SK-N-SH (cell line): ENCODE data around the gene CDC25A. TPM values are rescaled to one million over a fixed set of nuclear protein-coding genes. Genes with fewer than 3 reads are reported as not detected.

ENCODE experiments used
- CTCF ChIA-PET: fragments of 300-600, 350-600 bp; formaldehyde crosslinking; extraction: SDS; loops from one replicate; lab custom pipeline; 2021; lab: Yijun Ruan, JAX
- POLR2A ChIA-PET: fragments of 350-600 bp; sonication (Branson Sonifier 250); formaldehyde crosslinking; extraction: SDS; loops from one replicate; lab custom pipeline; 2020; ENCODE audit warnings: antibody characterized with exemption, inconsistent platforms; lab: Yijun Ruan, JAX
- DNase-seq: peaks from one replicate; pipeline ENCODE4 v3.0.0; 2012
- H2AFZ ChIP-seq: fragments of 200-600 bp; sonication (generic); 2 replicates; pipeline ENCODE4 v1.8.1; 2016; ENCODE audit warnings: antibody characterized with exemption, mild to moderate bottlenecking, low read depth
- H3F3A ChIP-seq: fragments of 200-600 bp; sonication (generic); replicated peaks from 2 replicates; pipeline ENCODE3; 2016; ENCODE audit warnings: antibody characterized with exemption, mild to moderate bottlenecking; ENCODE audit not compliant: insufficient read depth
- H3K27ac ChIP-seq, 2 experiments: fragments of 200-500 bp in 1 of 2; fragments of 200-600 bp in 1 of 2; sonication (Bioruptor generic) in 1 of 2; sonication (generic), shearing (Covaris generic) in 1 of 2; 2 replicates each; pipeline versions ENCODE4 v1.5.1 to v1.6.1; 2014 to 2016; ENCODE audit warnings: low read depth in 2 of 2, inconsistent platforms in 1 of 2, low read length in 1 of 2, mild to moderate bottlenecking in 1 of 2, mixed read lengths in 1 of 2
- H3K27me3 ChIP-seq: fragments of 200-600 bp; sonication (generic), shearing (Covaris generic); 2 replicates; pipeline ENCODE4 v1.6.1; 2016; ENCODE audit warnings: mixed run types; ENCODE audit not compliant: insufficient read depth
- H3K36me3 ChIP-seq, 2 experiments: fragments of 200-500 bp in 1 of 2; fragments of 200-600 bp in 1 of 2; sonication (Bioruptor generic) in 1 of 2; sonication (generic) in 1 of 2; replicated peaks in 1 of 2; 2 replicates each; pipeline versions ENCODE3 to v1.5.1; 2014 to 2016; ENCODE audit warnings: low read length in 1 of 2, mild to moderate bottlenecking in 1 of 2; ENCODE audit not compliant: insufficient read depth in 2 of 2, control insufficient read depth in 1 of 2
- H3K4me1 ChIP-seq, 2 experiments: fragments of 200-500 bp in 1 of 2; fragments of 200-600 bp in 1 of 2; sonication (Bioruptor generic) in 1 of 2; sonication (generic), shearing (Covaris generic) in 1 of 2; 2 replicates each; pipeline versions ENCODE4 v1.5.1 to v1.6.1; 2014 to 2016; ENCODE audit warnings: low read depth in 1 of 2, low read length in 1 of 2, mixed run types in 1 of 2; ENCODE audit not compliant: insufficient read depth in 2 of 2, control insufficient read depth in 1 of 2
- H3K4me2 ChIP-seq: fragments of 200-600 bp; sonication (generic), shearing (Covaris generic); 2 replicates; pipeline ENCODE4 v1.6.1; 2017; ENCODE audit warnings: mixed run types
- H3K4me3 ChIP-seq, 2 experiments: fragments of 200-500 bp in 1 of 2; fragments of 200-600 bp in 1 of 2; sonication (Bioruptor generic) in 1 of 2; sonication (generic), shearing (Covaris generic) in 1 of 2; 2 replicates each; pipeline versions ENCODE4 v1.5.1 to v1.8.1; 2014 to 2016; ENCODE audit warnings: low read depth in 2 of 2, inconsistent platforms in 1 of 2, low read length in 1 of 2, mild to moderate bottlenecking in 1 of 2, mixed read lengths in 1 of 2, moderate library complexity in 1 of 2
- H3K79me2 ChIP-seq: fragments of 200-600 bp; sonication (generic); 2 replicates; pipeline ENCODE4 v1.8.1; 2017; ENCODE audit warnings: mild to moderate bottlenecking; ENCODE audit not compliant: insufficient read depth
- H3K9ac ChIP-seq: fragments of 200-600 bp; sonication (generic); 2 replicates; pipeline ENCODE4 v1.6.1; 2017; ENCODE audit warnings: mixed run types
- H3K9me2 ChIP-seq: fragments of 200-600 bp; sonication (generic); 2 replicates; pipeline ENCODE4 v1.6.1; 2017; ENCODE audit warnings: mixed run types
- H3K9me3 ChIP-seq: fragments of 200-600 bp; sonication (generic); 2 replicates; pipeline ENCODE4 v1.6.1; 2017; ENCODE audit warnings: mixed run types, mild to moderate bottlenecking, moderate library complexity
- H4K20me1 ChIP-seq: fragments of 200-600 bp; sonication (generic); 2 replicates; pipeline ENCODE4 v1.6.1; 2017; ENCODE audit warnings: mild to moderate bottlenecking, mixed run types; ENCODE audit not compliant: insufficient read depth
- CHD2 ChIP-seq: fragments of 150-350 bp; IDR thresholded peaks from 2 replicates; pipeline ENCODE4 v1.6.1; 2018; ENCODE audit warnings: low read length; ENCODE audit not compliant: partially characterized antibody
- ELF1 ChIP-seq: IDR thresholded peaks from 2 replicates; pipeline ENCODE4 v1.4.0; 2012
- FOSL2 ChIP-seq: IDR thresholded peaks from 2 replicates; pipeline ENCODE4 v1.4.0; 2012; ENCODE audit warnings: low read depth, mild to moderate bottlenecking, moderate library complexity, borderline replicate concordance
- FOXJ3 ChIP-seq: sonication (generic); formaldehyde crosslinking; IDR thresholded peaks from 2 replicates; pipeline ENCODE4 v1.5.1; 2020; ENCODE audit warnings: mild to moderate bottlenecking, missing genetic modification reagents
- IRF3 ChIP-seq: fragments of 150-350 bp; IDR thresholded peaks from 2 replicates; pipeline ENCODE4 v1.6.1; 2016; ENCODE audit warnings: mild to moderate bottlenecking, low read depth, low read length
- MAX ChIP-seq: IDR thresholded peaks from 2 replicates; pipeline ENCODE4 v1.4.0; 2012; ENCODE audit warnings: low read depth
- NFIC ChIP-seq: IDR thresholded peaks from 2 replicates; pipeline ENCODE4 v1.4.0; 2012; ENCODE audit warnings: borderline replicate concordance
- PBX3 ChIP-seq: IDR thresholded peaks from 2 replicates; pipeline ENCODE4; 2012
- POLR2AphosphoS5 ChIP-seq: IDR thresholded peaks from 2 replicates; pipeline ENCODE4 v1.6.1; 2012; ENCODE audit warnings: low read depth, low read length
- RAD21 ChIP-seq: IDR thresholded peaks from 2 replicates; pipeline ENCODE4 v1.6.1; 2012; ENCODE audit warnings: mild to moderate bottlenecking, low read length
- RXRA ChIP-seq: IDR thresholded peaks from 2 replicates; pipeline ENCODE4 v1.4.0; 2012; ENCODE audit warnings: low read depth, mild to moderate bottlenecking, borderline replicate concordance
- SIN3A ChIP-seq: IDR thresholded peaks from 2 replicates; pipeline ENCODE4 v1.6.1; 2012; ENCODE audit warnings: low read depth, mild to moderate bottlenecking, low read length, moderate library complexity, borderline replicate concordance
- SMC3 ChIP-seq: IDR thresholded peaks from 2 replicates; pipeline ENCODE4 v1.6.1; 2012; ENCODE audit warnings: low read depth, low read length, improper control_type of control experiment
- TAF1 ChIP-seq: IDR thresholded peaks from 2 replicates; pipeline ENCODE4 v1.6.1; 2012; ENCODE audit warnings: low read depth, mild to moderate bottlenecking, low read length, moderate library complexity, borderline replicate concordance
- TCF12 ChIP-seq: IDR thresholded peaks from 2 replicates; pipeline ENCODE4 v1.4.0; 2012
- TEAD4 ChIP-seq: IDR thresholded peaks from 2 replicates; pipeline ENCODE4 v1.4.0; 2012; ENCODE audit warnings: mild to moderate bottlenecking, borderline replicate concordance; ENCODE audit not compliant: insufficient read depth
- USF2 ChIP-seq: fragments of 150-350 bp; IDR thresholded peaks from 2 replicates; pipeline ENCODE4 v1.6.1; 2017; ENCODE audit warnings: antibody characterized with exemption, low read length, low read depth, borderline replicate concordance
- YY1 ChIP-seq: IDR thresholded peaks from 2 replicates; pipeline ENCODE4 v1.4.0; 2012; ENCODE audit warnings: low read depth, mild to moderate bottlenecking
- WGBS: methylation state at CpG from one replicate; pipeline ENCODE4 v1.1.6; 2017; ENCODE audit warnings: low lambda C conversion rate; 5-methylcytosine and 5-hydroxymethylcytosine counted together
- polyA plus RNA-seq, 3 experiments: library from polyadenylated mRNA; depleted of rRNA; stranded (reverse); fragments of >200 nt; gene quantifications; 2 replicates each; pipeline ENCODE4 v1.2.3, GENCODE V29; 2012
- TF ChIP-seq, protein P1 (sequence below): IDR thresholded peaks from 2 replicates; pipeline ENCODE4 v1.6.1; 2012; ENCODE audit warnings: mild to moderate bottlenecking, low read depth, low read length, moderate library complexity
- TF ChIP-seq, protein P2 (sequence below): IDR thresholded peaks from 2 replicates; pipeline ENCODE4 v1.4.0; 2012; ENCODE audit warnings: low read depth, borderline replicate concordance

The CDC25A gene
- polyA plus RNA-seq, 1 of the 3 experiments (the other 2 are of a cell fraction), result 3.3 TPM

DNA sequence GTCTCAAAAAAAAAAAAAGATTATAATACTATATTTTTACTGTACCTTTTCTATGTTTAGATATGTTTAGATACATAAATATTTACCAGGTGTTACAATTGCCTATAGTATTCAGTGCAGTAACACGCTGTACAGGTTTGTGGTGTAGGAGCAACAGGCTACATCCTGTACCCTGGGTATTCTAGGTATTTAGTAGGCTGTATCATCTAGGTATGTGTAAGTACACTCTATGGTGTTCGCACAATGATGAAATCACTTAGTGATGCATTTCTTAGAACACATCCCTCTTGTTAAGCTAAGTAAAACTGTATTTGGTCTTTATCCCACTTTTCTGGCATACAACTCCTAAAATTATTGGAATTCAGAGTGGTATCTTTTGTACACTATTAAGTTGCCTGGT lies 77.8 kb downstream of the CDC25A start:
- Histone ChIP-seq H4K20me1 (no peaks in the 10 kb centered on the region), H3F3A (no peaks in the 10 kb centered on the region), H2AFZ (no peak overlapping the region), H3K36me3 (no peaks in the 10 kb centered on the region)
- DNase-seq, result no peak
- TF ChIP-seq, protein P1, sequence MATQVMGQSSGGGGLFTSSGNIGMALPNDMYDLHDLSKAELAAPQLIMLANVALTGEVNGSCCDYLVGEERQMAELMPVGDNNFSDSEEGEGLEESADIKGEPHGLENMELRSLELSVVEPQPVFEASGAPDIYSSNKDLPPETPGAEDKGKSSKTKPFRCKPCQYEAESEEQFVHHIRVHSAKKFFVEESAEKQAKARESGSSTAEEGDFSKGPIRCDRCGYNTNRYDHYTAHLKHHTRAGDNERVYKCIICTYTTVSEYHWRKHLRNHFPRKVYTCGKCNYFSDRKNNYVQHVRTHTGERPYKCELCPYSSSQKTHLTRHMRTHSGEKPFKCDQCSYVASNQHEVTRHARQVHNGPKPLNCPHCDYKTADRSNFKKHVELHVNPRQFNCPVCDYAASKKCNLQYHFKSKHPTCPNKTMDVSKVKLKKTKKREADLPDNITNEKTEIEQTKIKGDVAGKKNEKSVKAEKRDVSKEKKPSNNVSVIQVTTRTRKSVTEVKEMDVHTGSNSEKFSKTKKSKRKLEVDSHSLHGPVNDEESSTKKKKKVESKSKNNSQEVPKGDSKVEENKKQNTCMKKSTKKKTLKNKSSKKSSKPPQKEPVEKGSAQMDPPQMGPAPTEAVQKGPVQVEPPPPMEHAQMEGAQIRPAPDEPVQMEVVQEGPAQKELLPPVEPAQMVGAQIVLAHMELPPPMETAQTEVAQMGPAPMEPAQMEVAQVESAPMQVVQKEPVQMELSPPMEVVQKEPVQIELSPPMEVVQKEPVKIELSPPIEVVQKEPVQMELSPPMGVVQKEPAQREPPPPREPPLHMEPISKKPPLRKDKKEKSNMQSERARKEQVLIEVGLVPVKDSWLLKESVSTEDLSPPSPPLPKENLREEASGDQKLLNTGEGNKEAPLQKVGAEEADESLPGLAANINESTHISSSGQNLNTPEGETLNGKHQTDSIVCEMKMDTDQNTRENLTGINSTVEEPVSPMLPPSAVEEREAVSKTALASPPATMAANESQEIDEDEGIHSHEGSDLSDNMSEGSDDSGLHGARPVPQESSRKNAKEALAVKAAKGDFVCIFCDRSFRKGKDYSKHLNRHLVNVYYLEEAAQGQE, result no peak
- TF ChIP-seq SMC3 (no peak), PBX3 (no peak), RAD21 (no peak), FOXJ3 (CRISPR knock-in tag) (no peak), USF2 (no peak), SIN3A (no peak), YY1 (no peak), RXRA (no peak), IRF3 (no peak), MAX (no peak), CHD2 (no peak), TAF1 (no peak), NFIC (no peak), ELF1 (no peak), TEAD4 (no peak), POLR2AphosphoS5 (no peak), FOSL2 (no peak), TCF12 (no peak)
- TF ChIP-seq, protein P2, sequence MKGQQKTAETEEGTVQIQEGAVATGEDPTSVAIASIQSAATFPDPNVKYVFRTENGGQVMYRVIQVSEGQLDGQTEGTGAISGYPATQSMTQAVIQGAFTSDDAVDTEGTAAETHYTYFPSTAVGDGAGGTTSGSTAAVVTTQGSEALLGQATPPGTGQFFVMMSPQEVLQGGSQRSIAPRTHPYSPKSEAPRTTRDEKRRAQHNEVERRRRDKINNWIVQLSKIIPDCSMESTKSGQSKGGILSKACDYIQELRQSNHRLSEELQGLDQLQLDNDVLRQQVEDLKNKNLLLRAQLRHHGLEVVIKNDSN, result no peak
- TF ChIP-seq, all 33 proteins: peak for 0
- Histone ChIP-seq H3K4me1 (no peaks in the 10 kb centered on the region), H3K4me2 (no peak overlapping the region), H3K9ac (no peak overlapping the region), H3K27ac (no peak overlapping the region), H3K27me3 (no peaks in the 10 kb centered on the region), H3K9me3 (no peaks in the 10 kb centered on the region), H3K4me3 (no peak overlapping the region), H3K79me2 (no peaks in the 10 kb centered on the region), H3K9me2 (no peaks in the 10 kb centered on the region)
- POLR2A ChIA-PET, result no interaction called here
- CTCF ChIA-PET, result interaction anchor here (1.0 kb wide), 1 partner anchor 13 kb away, joined by 3 read pairs; no protein-coding TSS in a partner anchor
- 90% methylated on average over 2 of the region's 2 CpGs for WGBS
